Loucy (cell line): Measurements from ENCODE around the gene PKD2L1.
"Not testable (repeated sequence)": the region's sequence is repeated elsewhere in the genome, so short reads cannot be mapped to it uniquely, and the experiment has no call there.

Experiments
- H2AFZ ChIP-seq: fragments of 200-600 bp; sonication (generic); 2 replicates; pipeline ENCODE4 v1.6.0; 2016; ENCODE audit warnings: antibody characterized with exemption, mild to moderate bottlenecking, low read length, moderate library complexity
- H3F3A ChIP-seq: fragments of 200-600 bp; 2 replicates; pipeline ENCODE4 v1.6.0; 2016; ENCODE audit warnings: antibody characterized with exemption, low read depth, mild to moderate bottlenecking
- H3K27me3 ChIP-seq: fragments of 200-600 bp; sonication (generic); 2 replicates; pipeline ENCODE4 v1.6.1; 2014; ENCODE audit warnings: low read length, mild to moderate bottlenecking; ENCODE audit not compliant: insufficient read depth, poor library complexity, severe bottlenecking
- H3K36me3 ChIP-seq: fragments of 200-600 bp; sonication (generic); 2 replicates; pipeline ENCODE4 v1.6.1; 2016; ENCODE audit warnings: low read length; ENCODE audit not compliant: insufficient read depth
- H3K4me1 ChIP-seq: fragments of 200-600 bp; sonication (generic); 2 replicates; pipeline ENCODE4 v1.5.1; 2014; ENCODE audit warnings: low read length, mild to moderate bottlenecking; ENCODE audit not compliant: insufficient read depth, poor library complexity, severe bottlenecking
- H3K4me2 ChIP-seq: fragments of 200-600 bp; sonication (generic); 2 replicates; pipeline ENCODE4 v1.6.0; 2014; ENCODE audit warnings: antibody characterized with exemption, low read length, low read depth, mild to moderate bottlenecking; ENCODE audit not compliant: poor library complexity, severe bottlenecking
- H3K4me3 ChIP-seq: fragments of 200-600 bp; sonication (generic); 2 replicates; pipeline ENCODE4 v1.5.1; 2014; ENCODE audit warnings: low read length, mild to moderate bottlenecking, mixed read lengths; ENCODE audit not compliant: poor library complexity, severe bottlenecking
- H3K79me2 ChIP-seq: fragments of 200-600 bp; sonication (generic); 2 replicates; pipeline ENCODE4 v1.6.1; 2014; ENCODE audit warnings: low read length; ENCODE audit not compliant: insufficient read depth
- H3K9ac ChIP-seq: fragments of 200-600 bp; sonication (generic); 2 replicates; pipeline ENCODE4 v1.6.0; 2014; ENCODE audit warnings: mild to moderate bottlenecking, low read depth, low read length, moderate library complexity; ENCODE audit not compliant: poor library complexity, severe bottlenecking
- H3K9me2 ChIP-seq: fragments of 200-600 bp; sonication (generic); replicated peaks from 2 replicates; pipeline ENCODE4 v1.6.1; 2016; ENCODE audit warnings: low read depth, low read length, mixed read lengths
- H3K9me3 ChIP-seq: fragments of 200-600 bp; sonication (generic); 2 replicates; pipeline ENCODE4 v1.6.1; 2014; ENCODE audit warnings: mild to moderate bottlenecking, antibody characterized with exemption, low read length, low read depth; ENCODE audit not compliant: insufficient read depth
- H4K20me1 ChIP-seq: fragments of 200-600 bp; sonication (generic); 2 replicates; pipeline ENCODE4 v1.6.0; 2014; ENCODE audit warnings: antibody characterized with exemption, low read length, mild to moderate bottlenecking; ENCODE audit not compliant: insufficient read depth, poor library complexity, severe bottlenecking
- CTCF ChIP-seq: fragments of 200-600 bp; sonication (generic); conservative IDR thresholded peaks from 2 replicates; pipeline ENCODE4 v1.5.1; 2014; ENCODE audit warnings: mild to moderate bottlenecking, antibody characterized with exemption, low read length
- EZH2phosphoT487 ChIP-seq: fragments of 200-600 bp; IDR thresholded peaks from 2 replicates; pipeline ENCODE4 v1.6.1; 2018; ENCODE audit warnings: antibody characterized with exemption, mild to moderate bottlenecking, moderate library complexity, borderline replicate concordance

PKD2L1 gene

GRCh38 chr10:100297242-100297641 is 32.8 kb downstream of the PKD2L1 start:
- H2AFZ ChIP-seq = no peak overlapping the region
- H4K20me1 ChIP-seq = no peaks in the 10 kb centered on the region
- peaks cover 6% of the 10 kb centered on the region for H3K27me3 ChIP-seq
- no peaks in the 10 kb centered on the region for H3K9me3 ChIP-seq
- no peak overlapping the region for H3K9ac ChIP-seq
- no peaks in the 10 kb centered on the region for H3F3A ChIP-seq
- TF ChIP-seq CTCF (no peak), EZH2phosphoT487 (no peak)
- H3K4me2 ChIP-seq = no peak overlapping the region
- no peaks in the 10 kb centered on the region for H3K79me2 ChIP-seq
- no peak overlapping the region for H3K4me3 ChIP-seq
- H3K4me1 ChIP-seq = no peaks in the 10 kb centered on the region
- no peaks in the 10 kb centered on the region for H3K36me3 ChIP-seq
- H3K9me2 ChIP-seq = no peaks in the 10 kb centered on the region

- Histone ChIP-seq H3F3A (no peaks in the 10 kb centered on the region), H4K20me1 (no peaks in the 10 kb centered on the region), H3K9me2 (no peaks in the 10 kb centered on the region), H3K4me2 (no peak overlapping the region), H3K9me3 (no peaks in the 10 kb centered on the region), H3K4me1 (no peaks in the 10 kb centered on the region), H3K36me3 (no peaks in the 10 kb centered on the region), H3K79me2 (no peaks in the 10 kb centered on the region), H3K9ac (no peak overlapping the region), H3K27me3 (peaks cover 3% of the 10 kb centered on the region), H2AFZ (no peak overlapping the region), H3K4me3 (no peak overlapping the region)
- no peak for TF ChIP-seq CTCF
- no peak for TF ChIP-seq EZH2phosphoT487
Measured at GRCh38 chr10:100293066-100293465, 37.0 kb downstream of the PKD2L1 start.

GRCh38 chr10:100292300-100292699 is 37.7 kb downstream of the PKD2L1 start:
- H3K9me2 ChIP-seq, H3F3A ChIP-seq, H3K4me3 ChIP-seq, H3K9me3 ChIP-seq, H2AFZ ChIP-seq, H3K9ac ChIP-seq, H3K36me3 ChIP-seq, H4K20me1 ChIP-seq, H3K4me2 ChIP-seq, H3K4me1 ChIP-seq, H3K27me3 ChIP-seq, H3K79me2 ChIP-seq: not testable (repeated sequence)

GRCh38 chr10:100291356-100291755 is 38.7 kb downstream of the PKD2L1 start:
- Histone ChIP-seq H3K4me3 (no peak overlapping the region), H3K27me3 (no peaks in the 10 kb centered on the region), H3K4me2 (no peak overlapping the region), H3F3A (no peaks in the 10 kb centered on the region), H4K20me1 (no peaks in the 10 kb centered on the region), H3K9me2 (no peaks in the 10 kb centered on the region), H3K79me2 (no peaks in the 10 kb centered on the region; the same call in 1 of the 2 replicates), H3K36me3 (no peaks in the 10 kb centered on the region), H3K4me1 (peaks cover 7% of the 10 kb centered on the region), H3K9me3 (no peaks in the 10 kb centered on the region), H2AFZ (no peak overlapping the region), H3K9ac (no peak overlapping the region)
- TF ChIP-seq EZH2phosphoT487 (no peak), CTCF (no peak)
